Skin epidermis (tissue), 12 donors: ENCODE data around the gene CAMK4.

Source experiments
- H3K27ac ChIP-seq, 21 experiments: fragments of 200-600 bp; sonication (generic) in 11 of 21; one replicate each; pipeline ENCODE4 v1.5.0; 2020; ENCODE audit warnings: mild to moderate bottlenecking in 3 of 21, inconsistent platforms in 2 of 21, moderate library complexity in 2 of 21
- H3K4me3 ChIP-seq, 7 experiments: fragments of 200-600 bp; sonication (generic) in 2 of 7; one replicate each; pipeline ENCODE4 v1.5.0; 2020; ENCODE audit warnings: inconsistent platforms in 2 of 7, mild to moderate bottlenecking in 2 of 7, moderate library complexity in 1 of 7

Gene CAMK4

GRCh38 chr5:111461255-111461671 is 237.1 kb downstream of the CAMK4 start:
- Histone ChIP-seq H3K4me3 (no peak overlapping the region), H3K27ac (no peak overlapping the region)

- Histone ChIP-seq H3K4me3 (no peak overlapping the region), H3K27ac (no peak overlapping the region)
Measured at GRCh38 chr5:111461934-111462333, 237.8 kb downstream of the CAMK4 start.

- no peak overlapping the region for H3K27ac ChIP-seq
- no peak overlapping the region for H3K4me3 ChIP-seq
Measured at GRCh38 chr5:111463311-111463710, 239.1 kb downstream of the CAMK4 start.

GRCh38 chr5:111469293-111469896 is 245.2 kb downstream of the CAMK4 start:
- H3K27ac ChIP-seq: no peak overlapping the region
- no peak overlapping the region for H3K4me3 ChIP-seq

- H3K27ac ChIP-seq: no peak overlapping the region
Measured at GRCh38 chr5:111469903-111470302, 245.7 kb downstream of the CAMK4 start.

GRCh38 chr5:111472096-111472495 is 247.9 kb downstream of the CAMK4 start:
- no peak overlapping the region for H3K4me3 ChIP-seq
- H3K27ac ChIP-seq: no peak overlapping the region

More at GRCh38 chr5:111469903-111470302, 245.7 kb downstream of the CAMK4 start:
- no peak overlapping the region for H3K4me3 ChIP-seq

- no peak overlapping the region for H3K27ac ChIP-seq
- H3K4me3 ChIP-seq: no peak overlapping the region
Measured at GRCh38 chr5:111472579-111472978, 248.4 kb downstream of the CAMK4 start.

GRCh38 chr5:111478266-111478665 is 254.1 kb downstream of the CAMK4 start:
- H3K4me3 ChIP-seq: no peak overlapping the region
- H3K27ac ChIP-seq: no peak overlapping the region

GRCh38 chr5:111478898-111479297 is 254.7 kb downstream of the CAMK4 start:
- no peak overlapping the region for H3K4me3 ChIP-seq

GRCh38 chr5:111480346-111480745 is 256.2 kb downstream of the CAMK4 start:
- no peak overlapping the region for H3K27ac ChIP-seq

More at GRCh38 chr5:111478898-111479297, 254.7 kb downstream of the CAMK4 start:
- H3K27ac ChIP-seq: no peak overlapping the region

GRCh38 chr5:111486055-111486454 is 261.9 kb downstream of the CAMK4 start:
- Histone ChIP-seq H3K4me3 (no peak overlapping the region), H3K27ac (no peak overlapping the region)

More at GRCh38 chr5:111480346-111480745, 256.2 kb downstream of the CAMK4 start:
- no peak overlapping the region for H3K4me3 ChIP-seq

- H3K4me3 ChIP-seq: no peak overlapping the region
Measured at GRCh38 chr5:111486926-111487325, 262.7 kb downstream of the CAMK4 start.

GRCh38 chr5:111488353-111488752 is 264.2 kb downstream of the CAMK4 start:
- Histone ChIP-seq H3K4me3 (no peak overlapping the region), H3K27ac (no peak overlapping the region)

More at GRCh38 chr5:111486926-111487325, 262.7 kb downstream of the CAMK4 start:
- H3K27ac ChIP-seq: no peak overlapping the region

- no peak overlapping the region for H3K4me3 ChIP-seq
- no peak overlapping the region for H3K27ac ChIP-seq
Measured at GRCh38 chr5:111493031-111493430, 268.8 kb downstream of the CAMK4 start.

- H3K4me3 ChIP-seq: no peak overlapping the region
- H3K27ac ChIP-seq: no peak overlapping the region
Measured at GRCh38 chr5:111494355-111494999, 270.3 kb downstream of the CAMK4 start.

- no peak overlapping the region for H3K4me3 ChIP-seq
- H3K27ac ChIP-seq: no peak overlapping the region
Measured at GRCh38 chr5:111495159-111495558, 271.0 kb downstream of the CAMK4 start.

- Histone ChIP-seq H3K27ac (no peak overlapping the region), H3K4me3 (no peak overlapping the region)
Measured at GRCh38 chr5:111498346-111498745, 274.2 kb downstream of the CAMK4 start.

- no peak overlapping the region for H3K4me3 ChIP-seq
- no peak overlapping the region for H3K27ac ChIP-seq
Measured at GRCh38 chr5:111502956-111503355, 278.8 kb downstream of the CAMK4 start.

GRCh38 chr5:111505096-111505495 is 280.9 kb downstream of the CAMK4 start:
- no peak overlapping the region for H3K27ac ChIP-seq

GRCh38 chr5:111507276-111507675 is 283.1 kb downstream of the CAMK4 start:
- Histone ChIP-seq H3K27ac (no peak overlapping the region), H3K4me3 (no peak overlapping the region)

More at GRCh38 chr5:111505096-111505495, 280.9 kb downstream of the CAMK4 start:
- H3K4me3 ChIP-seq: no peak overlapping the region

GRCh38 chr5:111509119-111509518 is 284.9 kb downstream of the CAMK4 start:
- no peak overlapping the region for H3K4me3 ChIP-seq
- H3K27ac ChIP-seq: no peak overlapping the region
